Heart left ventricle (tissue), 13 donors: Measurements from ENCODE around the gene CHAF1A.

Experiments used
- CTCF ChIP-seq, 12 donors: fragments of 200-600 bp; sonication (generic) in 4 of 12; IDR thresholded peaks; one replicate each; pipeline versions ENCODE4 v1.5.0 to v1.8.0; 2018 to 2022; ENCODE audit warnings: antibody characterized with exemption in 12 of 12, mild to moderate bottlenecking in 5 of 12
- POLR2A ChIP-seq, 2 donors: fragments of 450-650 bp; IDR thresholded peaks; one replicate each; pipeline ENCODE4 v1.6.1; 2017; ENCODE audit warnings: antibody characterized with exemption in 2 of 2, mild to moderate bottlenecking in 2 of 2, moderate library complexity in 2 of 2
- donor health status: ischemic (EF 13 %, LVEDD 7.1; RV severe dilation, severe dysfunction).
- donor health status: DM: no; HTN: yes; CAD: no.
- donor health status: DM: no; HTN: no; CAD: no.
- donor health status: ischemic (EF 25% LVEDD 6.9; RV normal size, moderate dysfunction).
- donor health status: ischemic (EF 25% LVEDD 5.7; RV mildly dilated, moderate dysfunction).
- donor health status: ischemic (EF 35%, LVEDD 5.7; RV mildly dilated, moderate dysfunction).
- donor health status: nonischemic (EF 11% LVEDD 7.7; RV severe dilation, severe dysfunction).
- donor health status: DM: yes; HTN: yes; CAD: no.
- donor health status: PGD.
- donor health status: ischemic (EF 29% LVEDD 5.4; RV normal size, mild dysfunction).
- donor health status: nonischemic (EF 23%, LVEDD 6.1; RV moderate dilation, normal function).

- TF ChIP-seq POLR2A (IDR thresholded peaks at IDR 0.05): no peak
- no peak for TF ChIP-seq CTCF (IDR thresholded peaks at IDR 0.05)
Measured at GRCh38 chr19:4366666-4367335, 35.6 kb upstream of the CHAF1A start.
